Upper lobe of left lung (tissue), 4 donors: ENCODE results near the gene C10orf71.

Experiments used
- CTCF ChIP-seq, 6 experiments: fragments of 450-650 bp in 4 of 6; fragments of 200-600 bp in 2 of 6; sonication (generic) in 2 of 6; IDR thresholded peaks; one replicate each; pipeline ENCODE4 v1.5.1; 2016 to 2019; ENCODE audit warnings: antibody characterized with exemption in 6 of 6
- EP300 ChIP-seq, 4 donors: sonication (generic); formaldehyde crosslinking; IDR thresholded peaks; one replicate each; pipeline ENCODE4 v1.5.1; 2017; ENCODE audit warnings: antibody characterized with exemption in 4 of 4, control low read depth in 2 of 4
- POLR2A ChIP-seq, 4 donors: fragments of 450-650 bp; IDR thresholded peaks; one replicate each; pipeline ENCODE4 v1.5.1; 2016 to 2017; ENCODE audit warnings: antibody characterized with exemption in 4 of 4, mild to moderate bottlenecking in 2 of 4
- POLR2AphosphoS5 ChIP-seq, 2 donors: sonication (generic); formaldehyde crosslinking; IDR thresholded peaks; one replicate each; pipeline ENCODE4 v1.5.1; 2017; ENCODE audit warnings: antibody characterized with exemption in 2 of 2

GRCh38 chr10:49368256-49368655 is 69.3 kb downstream of the C10orf71 start:
- no peak for TF ChIP-seq POLR2A (IDR thresholded peaks at IDR 0.05)
- TF ChIP-seq CTCF (IDR thresholded peaks at IDR 0.05): no peak
- no peak for TF ChIP-seq EP300 (IDR thresholded peaks at IDR 0.05)
- no peak for TF ChIP-seq POLR2AphosphoS5 (IDR thresholded peaks at IDR 0.05)
